Esophagus squamous epithelium (tissue), 5 donors: ENCODE data around the gene MRRF. TPM values are rescaled to one million over a fixed set of nuclear protein-coding genes. Genes with fewer than 3 reads are reported as not detected.

Experiments
- DNase-seq: peaks from one replicate; lab custom pipeline; 2025; lab: John Stamatoyannopoulos, UW
- H3K27ac ChIP-seq, 4 donors: fragments of 200-600 bp; sonication (generic); one replicate each; pipeline ENCODE4 v1.5.1; 2016 to 2019; ENCODE audit warnings: mild to moderate bottlenecking in 1 of 4
- H3K27me3 ChIP-seq, 4 donors: fragments of 200-600 bp; sonication (generic); 1 replicate in 3 of 4; 2 replicates in 1 of 4; pipeline versions ENCODE4 v1.5.1 to v1.6.0; 2017 to 2021; ENCODE audit warnings: antibody characterized with exemption in 1 of 4
- H3K36me3 ChIP-seq, 3 donors: fragments of 200-600 bp; sonication (generic); one replicate each; pipeline ENCODE4 v1.5.1; 2016 to 2019
- H3K4me1 ChIP-seq, 3 donors: fragments of 200-600 bp; sonication (generic); one replicate each; pipeline ENCODE4 v1.5.1; 2017 to 2019
- H3K4me3 ChIP-seq, 4 donors: fragments of 200-600 bp; sonication (generic); 1 replicate in 3 of 4; 2 replicates in 1 of 4; pipeline ENCODE4 v1.5.1; 2016 to 2019; ENCODE audit warnings: mild to moderate bottlenecking in 2 of 4, moderate library complexity in 1 of 4
- H3K9me3 ChIP-seq, 3 donors: fragments of 200-600 bp; sonication (generic); one replicate each; pipeline ENCODE4 v1.5.1; 2016 to 2019
- POLR2A ChIP-seq, 4 donors: fragments of 450-650 bp; IDR thresholded peaks; one replicate each; pipeline ENCODE4 v1.6.1; 2017; ENCODE audit warnings: antibody characterized with exemption in 4 of 4, mild to moderate bottlenecking in 4 of 4, moderate library complexity in 3 of 4
- WGBS, 2 donors: methylation state at CpG; one replicate each; pipeline ENCODE4 v1.1.5; 2018; 5-methylcytosine and 5-hydroxymethylcytosine counted together
- intact Hi-C: fragments of 100-400 bp; cut with DNase I; formaldehyde crosslinking; loops from one replicate; pipeline ENCODE4 v1.15.0; 2022
- total RNA-seq, 4 donors: library from RNA; depleted of rRNA; stranded (reverse); fragments of >200 nt; gene quantifications; one replicate each; pipeline ENCODE4 v1.1.0, GENCODE V29; 2016
- TF ChIP-seq, protein P1 (sequence below), 6 experiments: fragments of 450-650 bp in 4 of 6; fragments of 200-600 bp in 2 of 6; sonication (generic) in 2 of 6; IDR thresholded peaks; one replicate each; pipeline ENCODE4 v1.5.1; 2016 to 2019; ENCODE audit warnings: antibody characterized with exemption in 6 of 6, mild to moderate bottlenecking in 4 of 6, moderate library complexity in 4 of 6
- donor health status: DM: yes; HTN: yes; CAD: no.

The MRRF gene
- total RNA-seq, 4 donors from 2014 or later: 23.9 to 48.6 (median 40.4) TPM

DNA sequence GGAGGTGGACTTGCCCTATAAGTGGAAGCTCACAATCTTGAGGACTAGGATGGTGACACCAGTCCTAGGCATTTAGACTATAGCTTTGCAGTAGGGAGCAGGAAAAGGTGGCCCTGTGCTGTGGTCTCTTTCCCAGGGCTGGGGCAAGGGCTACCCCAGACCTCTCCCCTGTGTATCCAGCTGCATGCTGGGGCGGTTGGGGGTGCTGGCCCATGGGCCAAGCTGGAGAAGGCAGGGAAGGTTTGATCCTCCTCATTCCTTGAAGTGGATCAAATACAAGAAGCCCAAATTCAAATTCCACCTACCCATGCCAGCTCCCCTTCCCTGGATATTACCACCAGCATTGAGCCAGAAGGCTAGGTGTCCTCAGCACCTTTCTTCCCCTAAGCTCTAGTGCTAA, 104.0 kb downstream of the MRRF start:
- Histone ChIP-seq H3K27ac (peak overlapping the region in 3 of 4 donors; percentile 59 to 84 (median 82)), H3K9me3 (no peaks in the 10 kb centered on the region), H3K4me3 (no peak overlapping the region), H3K4me1 (peaks cover 37 to 100% (median 63%) of the 10 kb centered on the region in 3 donors), H3K36me3 (no peaks in the 10 kb centered on the region), H3K27me3 (no peaks in the 10 kb centered on the region)
- intact Hi-C loops: no loop called here
- no peak for DNase-seq
- TF ChIP-seq, protein P1, sequence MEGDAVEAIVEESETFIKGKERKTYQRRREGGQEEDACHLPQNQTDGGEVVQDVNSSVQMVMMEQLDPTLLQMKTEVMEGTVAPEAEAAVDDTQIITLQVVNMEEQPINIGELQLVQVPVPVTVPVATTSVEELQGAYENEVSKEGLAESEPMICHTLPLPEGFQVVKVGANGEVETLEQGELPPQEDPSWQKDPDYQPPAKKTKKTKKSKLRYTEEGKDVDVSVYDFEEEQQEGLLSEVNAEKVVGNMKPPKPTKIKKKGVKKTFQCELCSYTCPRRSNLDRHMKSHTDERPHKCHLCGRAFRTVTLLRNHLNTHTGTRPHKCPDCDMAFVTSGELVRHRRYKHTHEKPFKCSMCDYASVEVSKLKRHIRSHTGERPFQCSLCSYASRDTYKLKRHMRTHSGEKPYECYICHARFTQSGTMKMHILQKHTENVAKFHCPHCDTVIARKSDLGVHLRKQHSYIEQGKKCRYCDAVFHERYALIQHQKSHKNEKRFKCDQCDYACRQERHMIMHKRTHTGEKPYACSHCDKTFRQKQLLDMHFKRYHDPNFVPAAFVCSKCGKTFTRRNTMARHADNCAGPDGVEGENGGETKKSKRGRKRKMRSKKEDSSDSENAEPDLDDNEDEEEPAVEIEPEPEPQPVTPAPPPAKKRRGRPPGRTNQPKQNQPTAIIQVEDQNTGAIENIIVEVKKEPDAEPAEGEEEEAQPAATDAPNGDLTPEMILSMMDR (IDR thresholded peaks at IDR 0.05): no peak
- no peak for TF ChIP-seq POLR2A (IDR thresholded peaks at IDR 0.05)
- WGBS, 2 donors: no CpG with 5 or more reads among the region's 1 CpG

DNA sequence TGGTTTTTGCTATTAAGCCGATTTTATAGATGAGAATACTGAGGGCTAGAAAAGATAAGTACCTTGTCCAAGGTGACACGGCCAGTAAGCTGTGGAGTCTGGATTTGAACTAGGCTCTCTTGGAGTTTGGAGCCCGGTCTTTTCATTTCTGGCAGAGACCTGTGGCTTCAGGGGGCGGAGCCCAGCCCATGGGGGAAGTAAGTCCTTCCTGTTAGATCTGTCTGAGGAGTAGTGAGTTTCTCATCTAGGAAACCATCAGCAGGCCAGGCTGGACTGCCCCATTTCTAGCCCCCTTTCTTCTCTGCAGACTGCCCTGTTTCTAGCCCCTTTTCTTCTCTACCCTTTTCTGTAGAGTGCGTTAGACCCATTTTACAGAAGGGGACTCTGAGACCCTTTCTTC, 105.6 kb downstream of the MRRF start:
- intact Hi-C loops: no loop called here
- Histone ChIP-seq H3K27ac (peak overlapping the region; percentile 71 to 85 (median 83)), H3K4me3 (peak overlapping the region in 3 of 4 donors; percentile 57 to 69 (median 64)), H3K36me3 (no peaks in the 10 kb centered on the region), H3K9me3 (no peaks in the 10 kb centered on the region), H3K4me1 (peaks cover 48 to 100% (median 61%) of the 10 kb centered on the region in 3 donors), H3K27me3 (no peaks in the 10 kb centered on the region)
- TF ChIP-seq POLR2A (IDR thresholded peaks at IDR 0.05): no peak
- TF ChIP-seq, protein P1 (IDR thresholded peaks at IDR 0.05): no peak
- WGBS, 2 donors: 65 to 71% methylated on average over 3 to 5 of the region's 5 CpGs
- no peak for DNase-seq

DNA sequence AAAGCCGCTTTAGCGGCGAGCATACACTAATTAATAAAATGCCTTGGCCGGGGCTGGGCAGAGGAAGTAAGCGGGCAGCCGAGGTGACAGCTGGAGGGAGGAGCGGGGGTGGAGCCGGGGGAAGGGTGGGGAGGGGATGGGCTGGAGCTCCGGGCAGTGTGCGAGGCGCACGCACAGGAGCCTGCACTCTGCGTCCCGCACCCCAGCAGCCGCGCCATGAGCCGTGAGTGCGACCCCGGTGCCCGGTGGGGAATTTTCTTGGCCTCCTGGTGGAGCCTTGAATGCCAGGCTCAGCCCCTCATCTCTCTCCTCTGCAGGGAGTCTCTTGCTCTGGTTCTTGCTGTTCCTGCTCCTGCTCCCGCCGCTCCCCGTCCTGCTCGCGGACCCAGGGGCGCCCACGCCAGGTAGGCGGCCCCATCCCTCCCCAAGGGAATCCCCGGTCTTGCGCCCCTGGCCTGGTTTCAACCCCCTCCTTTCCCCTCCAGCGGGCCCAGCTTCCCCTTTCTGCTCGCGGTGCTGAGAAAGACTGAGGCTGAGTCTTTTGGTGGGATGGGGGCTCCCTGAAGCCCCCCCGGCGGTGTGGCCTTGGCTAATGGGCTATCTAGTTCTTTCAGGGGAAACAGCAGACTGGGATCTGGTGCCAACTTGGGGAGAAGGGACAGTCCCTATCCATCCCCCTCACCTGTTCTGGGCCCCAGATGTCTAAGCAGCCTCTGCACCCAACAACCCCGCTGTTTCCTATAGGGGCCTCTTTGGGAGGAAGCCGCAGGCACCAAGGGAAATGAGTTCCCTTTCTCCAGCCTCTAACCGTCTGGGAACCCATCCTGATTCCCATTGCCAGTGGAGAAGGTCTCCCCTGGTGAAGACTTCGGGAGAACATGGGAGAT, 106.4 kb downstream of the MRRF start, which contains the start of gene PTGS1:
PTGS1 (plus strand) TSS at position 156 of the 887 bp plus-strand sequence; CDS start at position 217, 61 bp downstream.
- Histone ChIP-seq H3K9me3 (no peaks in the 10 kb centered on the region), H3K27ac (peak within 1 kb of the TSS; percentile 71 to 85 (median 83)), H3K4me3 (peak within 1 kb of the TSS; percentile 44 to 69 (median 60)), H3K27me3 (no peaks in the 10 kb centered on the region), H3K4me1 (peaks cover 56 to 100% (median 66%) of the 10 kb centered on the region in 3 donors), H3K36me3 (no peaks in the 10 kb centered on the region)
- no peak for DNase-seq
- 9 to 42% methylated on average over 3 to 25 of the region's 39 CpGs for WGBS, 2 donors
- intact Hi-C loops: no loop called here
- TF ChIP-seq, protein P1 (IDR thresholded peaks at IDR 0.05): no peak
- peak in 1 of 4 donors; percentile 50 for TF ChIP-seq POLR2A (IDR thresholded peaks at IDR 0.05)

DNA sequence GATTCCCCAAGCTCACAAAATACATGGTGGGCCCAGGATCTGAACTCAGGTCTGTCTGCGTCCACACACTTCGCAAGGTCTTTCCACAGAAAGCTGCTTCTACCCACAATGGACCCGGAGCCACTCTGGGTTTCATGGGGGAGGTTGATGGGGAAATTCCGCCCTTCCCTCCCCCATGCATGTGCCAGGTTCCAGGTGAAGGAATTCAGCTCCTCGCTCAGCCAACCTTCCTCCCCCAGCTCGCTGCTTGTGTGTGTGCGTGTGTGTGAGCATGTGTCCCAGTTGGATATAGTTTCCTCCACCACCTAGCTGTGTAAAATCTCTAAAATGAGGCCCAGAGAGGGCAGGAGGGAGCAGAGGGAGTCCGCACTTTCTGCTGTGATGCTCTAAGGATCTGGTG, 107.2 kb downstream of the MRRF start:
- DNase-seq: no peak
- no peaks in the 10 kb centered on the region for H3K27me3 ChIP-seq
- no peaks in the 10 kb centered on the region for H3K9me3 ChIP-seq
- peak overlapping the region in 3 of 4 donors; percentile 57 to 69 (median 64) for H3K4me3 ChIP-seq
- H3K27ac ChIP-seq: peak overlapping the region; percentile 22 to 85 (median 83)
- H3K36me3 ChIP-seq: no peaks in the 10 kb centered on the region
- H3K4me1 ChIP-seq: peaks cover 60 to 100% (median 66%) of the 10 kb centered on the region in 3 donors
- TF ChIP-seq POLR2A (IDR thresholded peaks at IDR 0.05): no peak
- TF ChIP-seq, protein P1 (IDR thresholded peaks at IDR 0.05): no peak
- WGBS, 2 donors: 85 to 93% methylated on average over 5 to 6 of the region's 8 CpGs
- intact Hi-C loops: no loop called here
